ENCODE measurements around the gene GSDMA.
"Not testable (repeated sequence)": the region's sequence is repeated elsewhere in the genome, so short reads cannot be mapped to it uniquely, and the experiment has no call there.

The GSDMA gene

DNA sequence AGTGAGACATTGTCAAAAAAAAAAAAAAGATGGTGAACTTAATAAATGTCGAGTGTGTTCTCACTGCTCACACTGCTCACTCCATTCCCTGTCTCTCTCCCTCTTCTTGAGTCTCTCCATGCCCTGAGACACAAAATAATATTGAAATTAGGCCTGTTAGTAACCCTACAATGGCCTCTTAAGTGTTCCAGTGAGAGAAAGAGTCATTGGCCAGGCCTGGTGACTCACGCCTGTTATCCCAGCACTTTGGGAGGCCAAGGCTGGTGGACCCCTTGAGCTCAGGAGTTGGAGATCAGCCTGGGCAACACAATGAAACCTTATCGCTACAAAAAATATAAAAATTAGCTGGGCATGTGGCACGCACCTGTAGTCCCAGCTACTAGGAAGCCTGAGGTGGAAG is 36.3 kb downstream of the GSDMA start:
- DNase-seq: no peak

DNA sequence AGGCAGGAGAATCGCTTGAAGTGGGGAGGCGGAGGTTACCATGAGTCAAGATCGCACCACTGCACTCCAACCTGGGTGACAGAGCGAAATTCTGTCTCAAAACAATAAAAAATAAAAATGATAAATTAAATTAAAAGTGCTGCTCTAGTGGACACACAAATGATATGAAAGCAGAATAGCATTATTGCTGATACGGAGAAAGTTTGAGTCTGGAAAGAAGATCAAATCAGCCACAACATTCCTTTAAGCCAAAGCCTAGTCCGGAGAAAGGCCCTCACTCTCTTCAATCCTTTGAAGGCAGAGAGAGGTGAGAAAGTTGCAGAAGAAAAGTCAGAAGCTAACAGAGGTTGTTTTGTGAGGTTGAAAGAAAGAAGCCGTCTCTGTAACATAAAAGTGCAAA is 37.4 kb downstream of the GSDMA start:
- DNase-seq: no peak

DNA sequence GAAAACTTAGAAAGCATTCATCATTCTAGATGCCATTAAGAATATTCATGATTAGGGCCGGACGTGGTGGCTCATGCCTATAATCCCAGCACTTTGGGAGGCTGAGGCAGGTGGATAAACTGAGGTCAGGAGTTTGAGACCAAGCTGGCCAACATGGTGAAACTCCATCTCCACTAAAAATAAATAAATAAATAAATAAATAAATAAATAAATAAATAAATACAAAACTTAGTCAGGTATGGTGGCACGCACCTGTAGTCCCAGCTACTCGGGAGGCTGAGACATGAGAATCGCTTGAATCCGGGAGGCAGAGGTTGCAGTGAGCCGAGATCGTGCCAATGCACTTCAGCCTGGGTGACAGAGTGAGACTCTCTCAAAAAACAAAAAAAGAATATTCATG is 38.5 kb downstream of the GSDMA start:
- not testable (repeated sequence) for DNase-seq

DNA sequence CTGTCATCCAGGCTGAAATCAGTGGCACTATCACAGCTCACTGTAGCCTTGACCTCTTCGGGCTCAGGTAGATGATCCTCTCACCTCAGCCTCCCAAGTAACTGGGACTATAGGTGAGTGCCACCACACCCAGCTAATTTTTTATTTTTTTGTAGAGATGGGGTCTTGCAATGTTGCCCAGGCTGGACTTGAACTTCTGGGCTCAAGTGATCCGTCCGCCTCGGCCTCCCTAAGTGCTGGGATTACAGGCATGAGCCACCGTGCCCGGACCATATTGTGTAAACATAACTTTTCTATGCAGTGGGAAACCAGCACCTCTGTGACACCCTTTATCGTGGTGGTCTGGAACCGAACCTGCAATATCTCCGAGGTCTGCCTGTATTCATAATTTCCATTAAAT is 41.3 kb downstream of the GSDMA start:
- no peak for DNase-seq

DNA sequence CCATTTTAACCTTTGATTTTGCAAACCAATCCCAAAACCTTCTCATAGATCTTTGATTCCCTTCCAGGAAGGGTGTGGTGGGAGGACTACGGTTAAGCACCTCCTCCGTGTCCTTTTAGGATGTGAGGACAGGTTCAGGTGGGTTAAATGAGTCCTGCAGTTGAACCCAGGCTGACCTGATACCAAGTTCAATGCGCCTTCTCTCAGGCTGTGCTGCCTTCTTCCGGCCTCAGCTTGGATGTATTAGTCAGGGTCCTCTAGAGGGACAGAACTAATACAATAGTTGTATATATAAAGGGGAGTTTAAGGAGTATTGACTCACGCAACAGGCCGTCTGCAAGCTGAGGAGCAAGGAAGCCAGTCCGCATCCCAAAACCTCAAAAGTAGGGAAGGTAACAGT is 41.9 kb downstream of the GSDMA start:
- DNase-seq: no peak

DNA sequence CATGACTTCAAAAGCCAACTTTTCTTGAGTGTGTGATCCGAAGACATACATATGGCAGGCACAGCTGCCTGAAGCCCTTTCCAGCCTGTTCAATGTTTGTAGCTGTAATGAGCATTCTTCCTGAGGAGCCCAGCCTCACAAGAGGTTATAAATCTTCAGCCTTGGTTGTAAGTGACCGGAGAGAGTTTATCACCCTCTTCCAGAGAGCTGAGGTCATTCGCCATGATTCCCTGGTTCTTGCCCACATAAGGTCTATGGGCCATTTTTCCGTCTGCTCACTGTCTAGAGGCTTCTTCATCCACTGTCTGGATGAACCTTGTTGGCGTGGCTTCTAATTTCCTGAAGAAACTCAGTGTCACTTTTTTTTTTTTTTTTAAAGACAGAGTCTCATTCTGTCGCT is 42.7 kb downstream of the GSDMA start:
- DNase-seq: no peak

DNA sequence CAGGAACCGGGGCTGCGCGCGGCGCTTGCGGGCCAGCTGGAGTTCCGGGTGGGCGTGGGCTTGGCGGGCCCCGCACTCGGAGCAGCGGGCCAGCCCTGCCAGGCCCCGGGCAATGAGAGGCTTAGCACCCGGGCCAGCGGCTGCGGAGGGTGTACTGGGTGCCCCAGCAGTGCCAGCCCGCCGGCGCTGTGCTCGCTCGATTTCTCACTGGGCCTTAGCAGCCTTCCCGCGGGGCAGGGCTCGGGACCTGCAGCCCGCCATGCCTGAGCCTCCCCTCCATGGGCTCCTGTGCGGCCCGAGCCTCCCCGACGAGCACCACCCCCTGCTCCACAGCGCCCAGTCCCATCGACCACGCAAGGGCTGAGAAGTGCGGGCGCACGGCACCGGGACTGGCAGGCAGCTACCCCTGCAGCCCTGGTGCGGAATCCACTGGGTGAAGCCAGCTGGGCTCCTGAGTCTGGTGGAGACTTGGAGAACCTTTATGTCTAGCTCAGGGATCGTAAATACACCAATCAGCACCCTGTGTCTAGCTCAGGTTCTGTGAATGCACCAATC is 48.2 kb downstream of the GSDMA start:
- not testable (repeated sequence) for DNase-seq

DNA sequence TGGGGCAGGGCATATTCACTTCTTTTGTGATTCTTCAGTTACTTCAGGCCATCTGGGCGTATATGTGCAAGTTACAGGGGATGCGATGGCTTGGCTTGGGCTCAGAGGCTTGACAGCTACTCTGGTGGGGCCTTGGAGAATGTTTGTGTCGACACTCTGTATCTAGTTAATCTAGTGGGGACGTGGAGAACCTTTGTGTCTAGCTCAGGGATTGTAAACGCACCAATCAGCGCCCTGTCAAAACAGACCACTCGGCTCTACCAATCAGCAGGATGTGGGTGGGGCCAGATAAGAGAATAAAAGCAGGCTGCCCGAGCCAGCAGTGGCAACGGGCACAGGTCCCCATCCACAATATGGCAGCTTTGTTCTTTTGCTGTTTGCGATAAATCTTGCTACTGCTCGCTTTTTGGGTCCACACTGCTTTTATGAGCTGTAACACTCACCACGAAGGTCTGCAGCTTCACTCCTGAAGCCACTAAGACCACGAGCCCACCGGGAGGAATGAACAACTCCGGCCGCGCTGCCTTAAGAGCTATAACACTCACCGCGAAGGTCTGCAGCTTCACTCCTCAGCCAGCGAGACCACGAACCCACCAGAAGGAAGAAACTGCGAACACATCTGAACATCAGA is 49.3 kb downstream of the GSDMA start:
- DNase-seq: not testable (repeated sequence)

DNA sequence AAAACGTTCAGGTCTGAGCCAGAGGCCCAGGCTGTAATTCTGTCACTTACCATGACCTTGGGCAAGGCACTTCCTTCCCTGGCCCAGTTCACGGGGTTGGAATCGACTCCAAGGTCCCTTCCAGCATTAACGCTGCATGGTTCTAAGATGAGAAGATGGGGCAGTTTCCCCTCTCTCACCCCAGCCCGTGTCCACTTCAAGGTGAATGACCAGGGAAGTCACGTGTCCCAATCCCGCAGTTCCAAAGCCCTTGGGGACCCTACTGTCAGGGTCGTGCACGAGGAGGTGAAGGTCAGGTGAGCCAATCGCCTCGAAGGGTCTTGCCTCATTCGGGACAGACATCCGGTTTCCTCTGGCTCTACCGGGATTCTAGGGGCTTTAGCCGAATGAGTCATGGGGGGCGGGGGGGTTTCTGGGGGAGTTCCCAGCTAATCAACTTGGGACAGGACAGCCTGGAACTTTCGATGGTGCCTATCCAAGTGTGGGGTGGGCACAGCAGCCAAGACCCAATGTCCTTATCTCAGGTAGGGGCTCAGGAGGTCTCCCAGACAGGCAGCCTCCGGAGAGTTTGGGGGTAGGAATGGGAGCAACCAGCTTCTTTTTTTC is 51.7 kb downstream of the GSDMA start:
- DNase-seq: no peak

DNA sequence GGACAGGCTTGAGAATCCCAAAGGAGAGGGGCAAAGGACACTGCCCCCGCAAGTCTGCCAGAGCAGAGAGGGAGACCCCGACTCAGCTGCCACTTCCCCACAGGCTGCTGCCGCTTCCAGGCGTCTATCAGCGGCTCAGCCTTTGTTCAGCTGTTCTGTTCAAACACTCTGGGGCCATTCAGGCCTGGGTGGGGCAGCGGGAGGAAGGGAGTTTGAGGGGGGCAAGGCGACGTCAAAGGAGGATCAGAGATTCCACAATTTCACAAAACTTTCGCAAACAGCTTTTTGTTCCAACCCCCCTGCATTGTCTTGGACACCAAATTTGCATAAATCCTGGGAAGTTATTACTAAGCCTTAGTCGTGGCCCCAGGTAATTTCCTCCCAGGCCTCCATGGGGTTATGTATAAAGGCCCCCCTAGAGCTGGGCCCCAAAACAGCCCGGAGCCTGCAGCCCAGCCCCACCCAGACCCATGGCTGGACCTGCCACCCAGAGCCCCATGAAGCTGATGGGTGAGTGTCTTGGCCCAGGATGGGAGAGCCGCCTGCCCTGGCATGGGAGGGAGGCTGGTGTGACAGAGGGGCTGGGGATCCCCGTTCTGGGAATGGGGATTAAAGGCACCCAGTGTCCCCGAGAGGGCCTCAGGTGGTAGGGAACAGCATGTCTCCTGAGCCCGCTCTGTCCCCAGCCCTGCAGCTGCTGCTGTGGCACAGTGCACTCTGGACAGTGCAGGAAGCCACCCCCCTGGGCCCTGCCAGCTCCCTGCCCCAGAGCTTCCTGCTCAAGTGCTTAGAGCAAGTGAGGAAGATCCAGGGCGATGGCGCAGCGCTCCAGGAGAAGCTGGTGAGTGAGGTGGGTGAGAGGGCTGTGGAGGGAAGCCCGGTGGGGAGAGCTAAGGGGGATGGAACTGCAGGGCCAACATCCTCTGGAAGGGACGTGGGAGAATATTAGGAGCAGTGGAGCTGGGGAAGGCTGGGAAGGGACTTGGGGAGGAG is 52.5 kb downstream of the GSDMA start, which contains the start of gene CSF3:
CSF3 (plus strand) TSS at position 436 of the 993 bp plus-strand sequence; CDS start at position 471, 35 bp downstream.
- peak in 1 of 2 experiments; percentile 16 for DNase-seq

DNA sequence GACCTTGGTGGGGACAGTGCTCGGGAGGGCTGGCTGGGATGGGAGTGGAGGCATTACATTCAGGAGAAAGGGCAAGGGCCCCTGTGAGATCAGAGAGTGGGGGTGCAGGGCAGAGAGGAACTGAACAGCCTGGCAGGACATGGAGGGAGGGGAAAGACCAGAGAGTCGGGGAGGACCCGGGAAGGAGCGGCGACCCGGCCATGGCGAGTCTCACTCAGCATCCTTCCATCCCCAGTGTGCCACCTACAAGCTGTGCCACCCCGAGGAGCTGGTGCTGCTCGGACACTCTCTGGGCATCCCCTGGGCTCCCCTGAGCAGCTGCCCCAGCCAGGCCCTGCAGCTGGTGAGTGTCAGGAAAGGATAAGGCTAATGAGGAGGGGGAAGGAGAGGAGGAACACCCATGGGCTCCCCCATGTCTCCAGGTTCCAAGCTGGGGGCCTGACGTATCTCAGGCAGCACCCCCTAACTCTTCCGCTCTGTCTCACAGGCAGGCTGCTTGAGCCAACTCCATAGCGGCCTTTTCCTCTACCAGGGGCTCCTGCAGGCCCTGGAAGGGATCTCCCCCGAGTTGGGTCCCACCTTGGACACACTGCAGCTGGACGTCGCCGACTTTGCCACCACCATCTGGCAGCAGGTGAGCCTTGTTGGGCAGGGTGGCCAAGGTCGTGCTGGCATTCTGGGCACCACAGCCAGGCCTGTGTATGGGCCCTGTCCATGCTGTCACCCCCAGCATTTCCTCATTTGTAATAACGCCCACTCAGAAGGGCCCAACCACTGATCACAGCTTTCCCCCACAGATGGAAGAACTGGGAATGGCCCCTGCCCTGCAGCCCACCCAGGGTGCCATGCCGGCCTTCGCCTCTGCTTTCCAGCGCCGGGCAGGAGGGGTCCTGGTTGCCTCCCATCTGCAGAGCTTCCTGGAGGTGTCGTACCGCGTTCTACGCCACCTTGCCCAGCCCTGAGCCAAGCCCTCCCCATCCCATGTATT is 53.5 kb downstream of the GSDMA start:
- DNase-seq: no peak

DNA sequence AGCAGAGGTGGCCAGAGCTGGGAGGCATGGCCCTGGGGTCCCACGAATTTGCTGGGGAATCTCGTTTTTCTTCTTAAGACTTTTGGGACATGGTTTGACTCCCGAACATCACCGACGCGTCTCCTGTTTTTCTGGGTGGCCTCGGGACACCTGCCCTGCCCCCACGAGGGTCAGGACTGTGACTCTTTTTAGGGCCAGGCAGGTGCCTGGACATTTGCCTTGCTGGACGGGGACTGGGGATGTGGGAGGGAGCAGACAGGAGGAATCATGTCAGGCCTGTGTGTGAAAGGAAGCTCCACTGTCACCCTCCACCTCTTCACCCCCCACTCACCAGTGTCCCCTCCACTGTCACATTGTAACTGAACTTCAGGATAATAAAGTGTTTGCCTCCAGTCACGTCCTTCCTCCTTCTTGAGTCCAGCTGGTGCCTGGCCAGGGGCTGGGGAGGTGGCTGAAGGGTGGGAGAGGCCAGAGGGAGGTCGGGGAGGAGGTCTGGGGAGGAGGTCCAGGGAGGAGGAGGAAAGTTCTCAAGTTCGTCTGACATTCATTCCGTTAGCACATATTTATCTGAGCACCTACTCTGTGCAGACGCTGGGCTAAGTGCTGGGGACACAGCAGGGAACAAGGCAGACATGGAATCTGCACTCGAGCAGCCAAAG is 54.7 kb downstream of the GSDMA start:
- DNase-seq: no peak

DNA sequence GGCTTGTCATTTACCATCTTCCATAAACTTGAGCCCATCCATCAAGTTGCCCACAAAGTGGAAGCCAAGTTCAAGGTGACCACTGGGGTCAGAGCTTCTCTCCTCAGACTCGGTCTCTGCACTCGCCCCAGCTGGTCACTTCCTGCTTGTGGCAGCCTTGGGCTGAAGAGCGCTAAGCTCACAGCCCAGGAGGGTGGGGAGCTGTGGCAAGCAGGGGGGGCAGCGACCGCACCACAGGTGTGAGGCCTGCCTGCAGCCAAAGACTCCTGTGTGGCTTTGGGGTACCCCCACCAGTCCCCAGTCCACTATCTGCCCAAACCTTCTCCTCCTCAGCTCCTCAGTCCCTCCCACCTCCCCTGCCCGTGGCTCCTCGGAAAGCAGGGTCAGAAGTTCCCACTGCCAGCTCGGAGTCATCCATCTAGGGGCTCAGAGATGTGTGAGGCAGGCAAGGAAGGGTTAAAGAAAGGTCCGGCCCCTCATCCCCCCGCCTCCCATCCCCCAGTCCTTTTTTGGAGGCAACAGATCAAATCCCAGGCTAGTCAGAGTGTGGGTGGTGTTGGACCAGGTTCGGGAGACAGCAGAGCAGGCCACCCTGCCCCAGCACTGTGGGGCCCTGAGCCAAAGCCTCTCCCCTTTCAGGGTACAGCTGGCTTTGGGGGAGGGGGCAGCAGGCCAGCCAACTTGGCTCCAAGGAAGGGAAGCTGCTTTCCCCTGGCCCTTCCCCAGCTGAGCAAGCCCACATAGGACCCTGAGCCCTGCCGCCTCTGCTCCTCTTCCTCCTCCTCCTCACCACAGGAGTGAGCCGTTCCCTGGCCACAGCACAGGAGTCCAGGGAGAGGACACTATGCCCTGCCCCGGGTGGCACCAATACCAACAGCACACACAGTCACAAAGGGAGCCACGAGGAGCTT is 55.7 kb downstream of the GSDMA start:
- DNase-seq: no peak

DNA sequence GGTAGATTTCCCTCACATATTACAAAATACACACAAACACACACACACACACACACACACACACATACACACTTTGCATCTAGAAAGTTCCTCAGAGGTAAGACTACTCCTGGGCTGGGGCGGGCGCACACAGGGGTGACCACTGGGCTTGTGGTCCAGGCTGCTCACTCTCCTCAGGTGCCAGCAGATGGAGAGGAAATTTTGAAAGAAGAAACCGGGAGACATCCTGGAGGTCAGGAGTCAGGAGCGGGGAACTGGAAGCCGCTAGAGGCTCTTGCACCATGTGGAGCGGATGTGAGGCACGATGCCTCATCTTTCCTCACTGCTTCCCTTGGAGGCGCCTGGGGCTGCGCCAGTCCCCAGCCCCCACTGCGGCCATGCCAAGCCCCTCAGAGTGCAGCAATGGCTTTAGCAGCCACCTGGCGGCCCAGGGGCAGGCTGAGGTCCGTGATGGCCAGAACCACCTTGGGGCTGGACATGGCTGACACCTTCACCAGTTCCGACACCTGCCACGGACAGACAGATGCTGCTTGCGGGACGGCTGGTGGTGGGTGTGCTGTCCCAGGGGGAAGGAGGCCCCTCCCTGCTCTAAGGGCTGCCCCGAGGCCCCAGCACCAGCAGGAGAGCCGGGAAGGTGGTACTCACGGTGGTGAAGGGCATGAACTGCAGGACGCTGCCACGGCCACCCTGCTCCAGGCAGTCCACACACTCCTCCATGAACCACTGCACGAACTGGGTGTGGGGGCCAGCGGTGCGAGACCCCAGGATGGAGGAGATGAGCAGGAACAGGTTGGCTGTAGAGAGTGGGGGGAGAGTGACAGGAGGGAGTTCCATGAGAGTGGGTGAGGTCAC is 56.6 kb downstream of the GSDMA start:
- no peak for DNase-seq

DNA sequence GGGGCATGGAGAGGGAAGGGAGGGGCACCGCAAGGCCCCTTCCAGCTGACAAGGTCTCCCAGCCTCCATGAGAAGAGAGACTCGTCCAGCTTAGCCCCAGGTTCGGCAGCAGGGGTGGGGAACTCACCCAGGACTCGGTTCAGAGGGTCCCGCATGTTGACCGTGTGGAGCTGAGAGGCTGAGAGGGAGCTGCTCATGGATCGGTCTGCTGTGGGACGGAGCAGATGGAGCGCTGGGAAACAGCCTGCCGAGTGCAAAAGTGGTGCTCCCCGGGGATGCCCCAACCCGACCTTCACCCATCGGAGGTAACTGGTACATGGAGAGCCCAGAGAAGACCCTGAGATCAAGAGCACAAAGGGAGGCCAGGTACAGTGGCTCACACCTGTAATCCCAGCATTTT is 57.3 kb downstream of the GSDMA start:
- DNase-seq: no peak

DNA sequence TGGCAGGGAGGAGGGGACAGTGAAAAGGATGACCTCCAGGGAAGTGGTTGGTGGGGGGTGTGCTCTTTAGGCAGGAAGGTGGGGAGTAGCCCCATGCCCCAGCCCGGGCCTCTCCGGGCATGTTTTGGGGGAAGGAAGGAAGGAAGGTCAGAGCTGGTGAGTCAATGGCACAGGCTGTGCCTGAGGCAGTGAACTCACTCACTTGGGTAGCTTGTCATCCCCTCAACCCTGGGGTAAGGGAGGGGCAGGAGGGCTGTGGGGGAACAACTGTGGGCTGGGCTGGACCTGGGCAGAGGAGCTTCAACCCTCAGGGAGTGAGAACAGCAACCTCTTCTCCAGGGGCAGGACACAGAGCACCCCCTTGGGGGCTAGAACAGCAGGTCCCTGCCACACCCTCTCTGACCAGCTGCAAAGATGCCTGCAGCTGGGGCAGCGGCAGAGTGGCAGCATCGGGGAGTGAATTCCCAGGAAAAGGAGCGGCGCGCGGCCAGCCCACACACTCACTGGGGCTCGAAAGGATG is 58.7 kb downstream of the GSDMA start:
- DNase-seq: no peak

DNA sequence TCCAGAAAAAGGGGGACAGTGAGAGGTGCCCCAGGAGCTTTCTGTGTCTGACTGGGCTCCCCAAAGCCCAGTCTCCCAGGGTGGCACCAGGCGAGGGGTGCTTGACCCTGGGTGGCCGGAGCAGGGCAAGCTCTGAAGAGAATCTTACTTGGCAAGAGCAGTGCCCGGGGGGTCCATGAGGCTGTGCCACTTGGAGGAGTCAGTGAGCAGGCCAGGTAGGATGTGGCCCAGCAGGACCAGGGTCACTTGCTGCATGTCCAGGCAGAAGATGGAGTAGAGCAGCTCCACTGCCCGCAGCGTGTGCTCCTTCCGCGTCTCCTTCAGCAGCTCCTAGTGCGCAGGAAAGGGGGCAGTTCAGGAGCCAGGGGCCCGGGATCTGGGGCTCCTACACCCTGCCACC is 59.7 kb downstream of the GSDMA start:
- no peak for DNase-seq

DNA sequence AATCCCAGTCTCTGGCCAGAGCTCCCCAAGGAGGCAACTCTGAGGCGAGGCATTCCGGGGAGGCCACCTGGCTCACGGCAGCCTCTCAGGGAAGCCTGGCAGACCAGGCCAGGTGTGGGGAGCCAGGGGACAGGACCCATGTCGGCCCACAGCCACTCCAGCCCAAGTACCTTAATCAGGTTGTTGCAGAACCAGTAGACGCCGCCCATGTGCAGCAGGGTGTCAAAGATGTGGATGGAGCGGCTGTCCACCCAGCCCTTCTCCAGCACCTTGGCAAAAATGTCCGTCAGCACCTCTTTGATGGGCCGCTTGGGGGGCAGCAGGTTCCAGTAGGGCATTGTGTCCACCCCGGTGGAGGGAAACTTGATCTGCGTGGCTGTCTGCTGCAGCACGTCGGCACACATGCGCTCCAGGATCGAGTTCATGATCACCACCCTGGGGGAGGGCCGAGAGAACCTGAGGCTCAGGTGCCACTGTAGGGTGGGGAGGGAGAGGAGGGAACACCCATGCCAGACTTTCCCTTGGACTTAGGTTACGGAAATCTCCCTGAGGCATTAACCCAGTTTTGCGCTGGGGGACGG is 60.2 kb downstream of the GSDMA start:
- peak in 1 of 2 experiments; percentile 69 for DNase-seq
